ENCODE results near the gene RNF43.

- no peak for TF ChIP-seq CTCF (conservative IDR thresholded peaks at IDR 0.05; ENCODE audit: low read depth, low read length)
- TF ChIP-seq EZH2 (IDR thresholded peaks at IDR 0.05; ENCODE audit: low read length, unreplicated experiment): no peak
These were observed 7.9 kb downstream of the RNF43 start for GRCh38 chr17:58409432-58409831.

Data from PC-3 (cell line).